Nephron (organoid): Measurements from ENCODE around the gene TBCE.
"Not testable (repeated sequence)": the region's sequence is repeated elsewhere in the genome, so short reads cannot be mapped to it uniquely, and the experiment has no call there.

Experiments used
- H3K27ac Mint-ChIP-seq, 3 experiments: 2 replicates each; pipeline ENCODE4 v1.8.0; 2020; ENCODE audit warnings: mixed read lengths in 3 of 3, mild to moderate bottlenecking in 2 of 3, moderate library complexity in 1 of 3
- H3K27me3 Mint-ChIP-seq: 2 replicates; pipeline ENCODE4 v1.8.0; 2021; ENCODE audit warnings: low read depth, mild to moderate bottlenecking, moderate library complexity, mixed read lengths
- H3K36me3 Mint-ChIP-seq: 2 replicates; pipeline ENCODE4 v1.8.0; 2020; ENCODE audit warnings: low read depth, mixed read lengths
- H3K4me1 Mint-ChIP-seq: 2 replicates; pipeline ENCODE4 v1.8.0; 2020; ENCODE audit warnings: mixed read lengths
- H3K4me3 Mint-ChIP-seq, 3 experiments: 2 replicates each; pipeline ENCODE4 v1.8.0; 2020; ENCODE audit warnings: mild to moderate bottlenecking in 3 of 3, mixed read lengths in 3 of 3, moderate library complexity in 2 of 3
- H3K9me3 Mint-ChIP-seq: 2 replicates; pipeline ENCODE4 v1.8.0; 2020; ENCODE audit warnings: mixed read lengths
- TF ChIP-seq, protein P1 (sequence below), 3 experiments: fragments of 200-600 bp; sonication (generic); IDR thresholded peaks; one replicate each; pipeline ENCODE4 v1.5.0; 2021; ENCODE audit warnings: antibody characterized with exemption in 3 of 3; ENCODE audit not compliant: unreplicated experiment in 3 of 3

The TBCE gene

DNA sequence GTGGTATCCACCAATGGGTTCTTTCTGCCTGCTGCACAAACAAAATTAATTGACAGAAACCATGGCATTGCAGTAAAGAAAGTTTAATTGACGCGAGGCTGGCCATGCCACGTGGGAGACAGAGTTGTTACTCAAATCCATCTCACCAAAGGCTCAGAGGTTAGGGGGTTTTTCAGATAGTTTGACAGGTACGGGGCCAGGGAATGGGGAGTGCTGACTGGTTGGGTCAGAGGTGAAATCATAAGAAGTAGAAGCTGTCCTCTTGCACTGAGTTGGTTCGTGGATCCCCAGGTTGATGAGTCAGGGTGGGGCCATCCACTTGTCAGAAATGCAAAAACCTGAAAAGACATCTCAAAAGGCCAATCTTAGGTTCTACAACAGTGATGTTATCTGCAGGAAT is 941 bp upstream of the TBCE start:
- TF ChIP-seq, protein P1, sequence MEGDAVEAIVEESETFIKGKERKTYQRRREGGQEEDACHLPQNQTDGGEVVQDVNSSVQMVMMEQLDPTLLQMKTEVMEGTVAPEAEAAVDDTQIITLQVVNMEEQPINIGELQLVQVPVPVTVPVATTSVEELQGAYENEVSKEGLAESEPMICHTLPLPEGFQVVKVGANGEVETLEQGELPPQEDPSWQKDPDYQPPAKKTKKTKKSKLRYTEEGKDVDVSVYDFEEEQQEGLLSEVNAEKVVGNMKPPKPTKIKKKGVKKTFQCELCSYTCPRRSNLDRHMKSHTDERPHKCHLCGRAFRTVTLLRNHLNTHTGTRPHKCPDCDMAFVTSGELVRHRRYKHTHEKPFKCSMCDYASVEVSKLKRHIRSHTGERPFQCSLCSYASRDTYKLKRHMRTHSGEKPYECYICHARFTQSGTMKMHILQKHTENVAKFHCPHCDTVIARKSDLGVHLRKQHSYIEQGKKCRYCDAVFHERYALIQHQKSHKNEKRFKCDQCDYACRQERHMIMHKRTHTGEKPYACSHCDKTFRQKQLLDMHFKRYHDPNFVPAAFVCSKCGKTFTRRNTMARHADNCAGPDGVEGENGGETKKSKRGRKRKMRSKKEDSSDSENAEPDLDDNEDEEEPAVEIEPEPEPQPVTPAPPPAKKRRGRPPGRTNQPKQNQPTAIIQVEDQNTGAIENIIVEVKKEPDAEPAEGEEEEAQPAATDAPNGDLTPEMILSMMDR (IDR thresholded peaks at IDR 0.05; ENCODE audit: unreplicated experiment in 3 of 3), result no peak
- peak overlapping the region in 2 of 3 experiments; percentile 49 to 51 for H3K27ac Mint-ChIP-seq
- peak overlapping the region; percentile 82 to 97 (median 84) for H3K4me3 Mint-ChIP-seq

DNA sequence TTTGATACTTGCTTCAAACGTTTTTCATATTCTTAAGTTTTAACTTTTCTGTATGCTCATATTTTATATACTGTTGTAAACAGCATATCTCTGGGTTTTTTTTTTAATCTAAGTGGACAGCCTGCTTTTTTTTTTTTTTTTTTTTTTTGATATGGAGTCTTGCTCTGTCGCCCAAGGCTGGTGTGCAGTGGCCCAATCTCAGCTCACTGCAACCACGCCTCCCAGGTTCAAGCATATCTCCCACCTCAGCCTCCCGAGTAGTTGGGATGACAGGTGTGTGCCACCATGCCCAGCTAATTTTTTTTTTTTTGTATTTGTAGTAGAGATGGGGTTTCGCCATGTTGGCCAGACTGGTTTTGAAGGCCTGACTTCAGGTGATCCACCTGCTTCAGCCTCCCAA is 1.2 kb downstream of the TBCE start:
- Mint-ChIP-seq H3K27ac (peak overlapping the region in 2 of 3 experiments; percentile 87 to 94), H3K27me3 (no peaks in the 10 kb centered on the region), H3K9me3 (no peaks in the 10 kb centered on the region), H3K36me3 (peaks cover 18% of the 10 kb centered on the region), H3K4me3 (peak overlapping the region; percentile 95 to 97 (median 97)), H3K4me1 (peaks cover 30% of the 10 kb centered on the region)
- TF ChIP-seq, protein P1 (IDR thresholded peaks at IDR 0.05; ENCODE audit: unreplicated experiment in 3 of 3), result no peak

More for the DNA sequence above, 941 bp upstream of the TBCE start:
- no peaks in the 10 kb centered on the region for H3K9me3 Mint-ChIP-seq
- no peaks in the 10 kb centered on the region for H3K27me3 Mint-ChIP-seq
- H3K4me1 Mint-ChIP-seq, result peaks cover 30% of the 10 kb centered on the region
- H3K36me3 Mint-ChIP-seq, result peaks cover 8% of the 10 kb centered on the region

GRCh38 chr1:235369802-235370201 is 2.6 kb downstream of the TBCE start:
- Mint-ChIP-seq H3K4me1 (peaks cover 30% of the 10 kb centered on the region), H3K4me3 (peak overlapping the region; percentile 66 to 84 (median 68)), H3K27me3 (no peaks in the 10 kb centered on the region), H3K9me3 (no peaks in the 10 kb centered on the region), H3K36me3 (peaks cover 23% of the 10 kb centered on the region), H3K27ac (peak overlapping the region in 1 of 3 experiments; percentile 12)
- TF ChIP-seq, protein P1 (IDR thresholded peaks at IDR 0.05; ENCODE audit: unreplicated experiment in 3 of 3), result no peak

GRCh38 chr1:235375919-235376605 is 8.8 kb downstream of the TBCE start:
- H3K27ac Mint-ChIP-seq, result no peak overlapping the region
- H3K4me3 Mint-ChIP-seq, result no peak overlapping the region
- H3K4me1 Mint-ChIP-seq, result no peaks in the 10 kb centered on the region
- TF ChIP-seq, protein P1 (IDR thresholded peaks at IDR 0.05; ENCODE audit: unreplicated experiment in 3 of 3), result no peak
- peaks cover 4% of the 10 kb centered on the region for H3K9me3 Mint-ChIP-seq
- peaks cover 48% of the 10 kb centered on the region for H3K36me3 Mint-ChIP-seq
- no peaks in the 10 kb centered on the region for H3K27me3 Mint-ChIP-seq

GRCh38 chr1:235378134-235378735 is 11.0 kb downstream of the TBCE start:
- not testable (repeated sequence) for H3K9me3 Mint-ChIP-seq, H3K4me1 Mint-ChIP-seq, H3K27me3 Mint-ChIP-seq, H3K4me3 Mint-ChIP-seq, H3K27ac Mint-ChIP-seq
- H3K36me3 Mint-ChIP-seq, result peaks cover 46% of the 10 kb centered on the region

- not testable (repeated sequence) for H3K4me1 Mint-ChIP-seq, H3K27ac Mint-ChIP-seq, H3K4me3 Mint-ChIP-seq, H3K27me3 Mint-ChIP-seq
- Mint-ChIP-seq H3K9me3 (peaks cover 15% of the 10 kb centered on the region), H3K36me3 (peaks cover 42% of the 10 kb centered on the region)
Observed at GRCh38 chr1:235381955-235382739, 14.9 kb downstream of the TBCE start.

GRCh38 chr1:235385633-235386032 is 18.4 kb downstream of the TBCE start:
- H3K27me3 Mint-ChIP-seq, H3K4me3 Mint-ChIP-seq, H3K27ac Mint-ChIP-seq, H3K4me1 Mint-ChIP-seq: not testable (repeated sequence)
- Mint-ChIP-seq H3K36me3 (peaks cover 52% of the 10 kb centered on the region), H3K9me3 (peaks cover 24% of the 10 kb centered on the region)
